Measurements from ENCODE around the gene SLC35C1. TPM values are rescaled to one million over a fixed set of nuclear protein-coding genes. Genes with fewer than 3 reads are reported as not detected.
A peak's percentile ranks its signal among the peaks of the same experiment; 100 is the strongest.

SLC35C1 gene
- total and polyA plus RNA-seq, 5 donors from 2014 or later = 8.1 to 18.4 (median 12.4) TPM

DNA sequence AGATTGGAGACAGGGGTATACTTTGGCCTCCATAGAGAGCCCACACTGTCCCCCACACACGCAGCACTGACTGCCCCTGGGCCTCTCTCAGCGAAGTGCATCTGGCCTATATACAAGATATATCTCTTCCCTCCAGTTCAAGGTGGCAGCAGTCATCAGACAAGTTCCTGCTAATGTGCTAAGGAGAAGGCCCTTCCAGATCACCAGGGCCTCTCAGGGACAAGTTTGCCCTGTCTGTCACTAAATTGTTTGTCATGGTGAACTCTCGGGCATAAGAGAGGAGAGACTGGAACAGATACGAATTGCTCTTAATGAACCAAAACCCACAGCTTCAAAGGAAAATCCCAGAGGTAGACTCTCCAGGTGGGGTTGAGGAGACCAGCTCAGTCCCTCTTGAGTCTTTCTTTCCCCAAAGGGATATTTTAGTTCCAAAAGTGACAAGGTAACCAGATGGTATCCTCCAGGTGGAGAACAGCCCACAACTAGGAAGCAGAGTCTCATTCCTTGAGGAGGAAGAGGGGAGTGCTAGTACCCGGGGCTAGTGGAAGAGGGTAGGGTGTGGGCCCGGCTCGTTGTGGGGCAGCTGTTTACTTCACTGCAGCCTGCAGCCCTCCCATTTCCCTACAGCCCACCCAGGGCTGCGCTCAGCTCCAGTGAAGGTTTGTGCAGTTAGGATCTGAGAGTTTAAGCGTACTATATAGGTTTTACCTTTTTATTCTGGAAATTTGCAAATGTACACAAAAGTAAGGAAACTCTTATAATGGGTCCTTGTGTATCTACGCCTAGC is 2.2 kb upstream of the SLC35C1 start:
- peaks cover 36% of the 10 kb centered on the region for H3K4me1 ChIP-seq (ENCODE audit: control insufficient read depth, insufficient read depth, low read length, poor library complexity, severe bottlenecking)
- H3K9me3 Mint-ChIP-seq = peaks cover 0 to 2% (median 0%) of the 10 kb centered on the region in 7 donors
- no peak overlapping the region for H3K27ac ChIP-seq (ENCODE audit: insufficient read depth, low read length, poor library complexity, severe bottlenecking)
- H3K27me3 ChIP-seq (ENCODE audit: control insufficient read depth, insufficient read depth, low read length) = no peaks in the 10 kb centered on the region
- H3K9me3 ChIP-seq (ENCODE audit: control insufficient read depth in 2 of 2, low read length in 2 of 2) = no peaks in the 10 kb centered on the region
- no peak for DNase-seq
- peak overlapping the region; percentile 72 to 99 (median 82) for H3K4me3 Mint-ChIP-seq
- peaks cover 5% of the 10 kb centered on the region for H3K27me3 Mint-ChIP-seq
- H3K27ac Mint-ChIP-seq = peak overlapping the region in 1 of 3 donors; percentile 83
- H3K4me3 ChIP-seq (ENCODE audit: low read depth, low read length) = no peak overlapping the region
- no peak for ATAC-seq (ENCODE audit: low read depth in 2 of 2)
- H3K36me3 Mint-ChIP-seq = peaks cover 4% of the 10 kb centered on the region
- H3K4me1 Mint-ChIP-seq = peaks cover 0 to 35% (median 18%) of the 10 kb centered on the region in 4 donors
- peaks cover 3% of the 10 kb centered on the region for H3K36me3 ChIP-seq (ENCODE audit: control insufficient read depth, insufficient read depth, low read length)

DNA sequence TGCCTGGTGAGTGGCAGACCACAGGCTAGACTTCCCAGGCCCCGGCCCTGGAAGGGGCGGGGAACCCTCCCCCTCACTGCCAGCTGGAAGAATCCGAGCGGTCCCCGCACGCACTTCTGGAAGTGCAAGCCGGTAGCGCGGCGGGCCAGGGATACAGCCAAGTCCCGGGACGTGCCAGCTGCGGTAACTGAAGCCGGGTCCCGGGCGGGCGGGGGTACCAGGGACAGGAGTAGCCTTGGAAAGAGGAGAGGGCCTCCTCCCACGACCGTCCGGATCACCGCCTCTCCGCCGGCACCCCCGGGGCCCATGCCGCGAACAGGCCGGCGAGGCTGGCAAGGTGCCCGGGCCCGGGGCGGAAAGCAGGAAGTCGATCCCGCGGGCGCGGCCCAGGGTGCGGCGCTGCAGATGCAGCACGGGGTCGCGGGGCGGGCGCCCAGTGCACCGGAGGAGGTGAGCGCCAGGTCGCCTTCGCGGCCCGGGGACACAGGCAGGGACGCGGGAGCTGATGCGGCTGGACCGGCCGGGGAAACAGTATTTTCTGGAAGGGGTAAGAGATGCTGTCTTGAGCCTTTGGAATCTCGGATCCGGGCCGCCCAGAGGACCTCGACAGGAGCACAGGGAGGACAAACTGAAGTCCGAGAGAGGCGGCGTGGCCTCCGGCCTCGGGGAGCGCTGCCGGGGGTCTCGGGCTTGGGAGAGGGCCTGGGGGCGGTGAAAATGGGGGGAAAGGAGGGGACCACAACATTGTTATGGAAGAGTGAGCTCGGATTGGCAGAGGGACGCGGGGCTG is 783 bp upstream of the SLC35C1 start:
- H3K9me3 Mint-ChIP-seq = peaks cover 0 to 2% (median 0%) of the 10 kb centered on the region in 7 donors
- H3K27me3 Mint-ChIP-seq = no peaks in the 10 kb centered on the region
- H3K27ac ChIP-seq (ENCODE audit: insufficient read depth, low read length, poor library complexity, severe bottlenecking) = peak overlapping the region; percentile 82
- no peaks in the 10 kb centered on the region for H3K27me3 ChIP-seq (ENCODE audit: control insufficient read depth, insufficient read depth, low read length)
- H3K9me3 ChIP-seq (ENCODE audit: control insufficient read depth in 2 of 2, low read length in 2 of 2) = no peaks in the 10 kb centered on the region
- peak overlapping the region; percentile 91 to 99 (median 96) for H3K4me3 Mint-ChIP-seq
- ATAC-seq (ENCODE audit: low read depth in 2 of 2) (peak; percentile 21 to 26), DNase-seq (peak; percentile 56 to 79 (median 59))
- H3K4me1 Mint-ChIP-seq = peaks cover under 1 to 49% (median 29%) of the 10 kb centered on the region in 4 donors
- H3K27ac Mint-ChIP-seq = peak overlapping the region; percentile 85 to 90 (median 86)
- H3K36me3 Mint-ChIP-seq = peaks cover 4% of the 10 kb centered on the region
- H3K36me3 ChIP-seq (ENCODE audit: control insufficient read depth, insufficient read depth, low read length) = peaks cover 3% of the 10 kb centered on the region
- peak overlapping the region; percentile 44 for H3K4me3 ChIP-seq (ENCODE audit: low read depth, low read length)
- peaks cover 46% of the 10 kb centered on the region for H3K4me1 ChIP-seq (ENCODE audit: control insufficient read depth, insufficient read depth, low read length, poor library complexity, severe bottlenecking)

DNA sequence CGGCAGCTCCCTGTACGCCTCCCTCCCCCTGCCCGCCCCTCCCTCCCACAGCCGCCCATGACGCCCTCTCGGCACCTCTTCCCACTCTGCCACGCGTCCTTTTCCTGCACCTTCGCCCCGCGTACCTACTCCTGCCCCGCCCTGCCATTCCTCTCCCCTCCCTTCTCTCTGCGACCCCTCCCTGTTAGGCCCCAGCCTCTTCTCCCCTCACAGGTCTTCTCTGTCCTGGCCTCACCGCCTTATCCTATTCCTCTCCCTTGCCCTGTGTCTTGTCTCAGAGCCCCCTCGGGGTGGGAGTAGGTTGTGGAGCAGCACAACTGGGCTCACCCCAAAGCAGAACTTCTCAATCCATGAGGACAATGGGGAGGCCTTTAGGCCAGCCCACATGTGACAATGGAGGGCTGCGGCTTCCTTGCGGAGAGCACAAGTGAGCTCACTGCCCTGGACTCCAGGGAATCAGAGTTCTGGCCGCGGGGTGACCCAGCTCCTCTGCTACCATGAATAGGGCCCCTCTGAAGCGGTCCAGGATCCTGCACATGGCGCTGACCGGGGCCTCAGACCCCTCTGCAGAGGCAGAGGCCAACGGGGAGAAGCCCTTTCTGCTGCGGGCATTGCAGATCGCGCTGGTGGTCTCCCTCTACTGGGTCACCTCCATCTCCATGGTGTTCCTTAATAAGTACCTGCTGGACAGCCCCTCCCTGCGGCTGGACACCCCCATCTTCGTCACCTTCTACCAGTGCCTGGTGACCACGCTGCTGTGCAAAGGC is 539 bp downstream of the SLC35C1 start:
- H3K36me3 ChIP-seq (ENCODE audit: control insufficient read depth, insufficient read depth, low read length) = peaks cover 6% of the 10 kb centered on the region
- H3K36me3 Mint-ChIP-seq = peaks cover 12% of the 10 kb centered on the region
- peak in 1 of 3 donors; percentile 22 for DNase-seq
- peak overlapping the region; percentile 78 for H3K4me3 ChIP-seq (ENCODE audit: low read depth, low read length)
- H3K27me3 Mint-ChIP-seq = no peaks in the 10 kb centered on the region
- no peaks in the 10 kb centered on the region for H3K27me3 ChIP-seq (ENCODE audit: control insufficient read depth, insufficient read depth, low read length)
- peak overlapping the region; percentile 91 to 99 (median 96) for H3K4me3 Mint-ChIP-seq
- H3K4me1 Mint-ChIP-seq = peaks cover 10 to 62% (median 36%) of the 10 kb centered on the region in 4 donors
- H3K27ac Mint-ChIP-seq = peak overlapping the region in 2 of 3 donors; percentile 86 to 92
- peak; percentile 10 to 21 for ATAC-seq (ENCODE audit: low read depth in 2 of 2)
- H3K27ac ChIP-seq (ENCODE audit: insufficient read depth, low read length, poor library complexity, severe bottlenecking) = peak overlapping the region; percentile 82
- peaks cover 0 to 2% (median 0%) of the 10 kb centered on the region in 7 donors for H3K9me3 Mint-ChIP-seq
- no peaks in the 10 kb centered on the region for H3K9me3 ChIP-seq (ENCODE audit: control insufficient read depth in 2 of 2, low read length in 2 of 2)
- peaks cover 46% of the 10 kb centered on the region for H3K4me1 ChIP-seq (ENCODE audit: control insufficient read depth, insufficient read depth, low read length, poor library complexity, severe bottlenecking)

DNA sequence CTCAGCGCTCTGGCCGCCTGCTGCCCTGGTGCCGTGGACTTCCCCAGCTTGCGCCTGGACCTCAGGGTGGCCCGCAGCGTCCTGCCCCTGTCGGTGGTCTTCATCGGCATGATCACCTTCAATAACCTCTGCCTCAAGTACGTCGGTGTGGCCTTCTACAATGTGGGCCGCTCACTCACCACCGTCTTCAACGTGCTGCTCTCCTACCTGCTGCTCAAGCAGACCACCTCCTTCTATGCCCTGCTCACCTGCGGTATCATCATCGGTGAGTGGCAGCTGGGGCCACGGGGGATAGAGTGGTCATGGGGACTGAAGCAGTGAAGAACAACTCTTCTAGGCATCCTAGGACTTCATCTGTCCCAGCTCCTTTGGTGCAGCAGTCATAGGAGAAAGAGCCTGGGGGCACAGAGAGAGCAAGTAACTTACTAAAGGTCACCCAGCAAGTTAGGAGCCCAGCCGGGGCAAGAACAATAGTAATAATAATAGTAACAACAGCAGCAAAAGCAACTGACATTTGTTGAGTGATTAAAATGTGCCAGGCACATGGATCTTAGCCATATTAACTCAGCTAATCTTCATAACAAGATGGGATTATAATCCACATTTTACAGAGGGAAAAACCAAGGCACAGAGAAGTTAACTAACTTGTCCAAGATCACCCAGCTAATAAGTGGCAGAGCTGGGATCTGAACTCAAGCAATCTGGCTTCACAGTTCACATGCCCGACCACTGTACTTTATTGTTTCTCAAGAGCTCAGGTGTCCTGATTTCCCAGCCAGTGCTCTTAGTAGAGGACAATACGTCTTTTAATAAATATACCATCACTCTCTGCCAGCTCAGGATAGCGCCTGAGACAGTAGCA is 1.4 kb downstream of the SLC35C1 start:
- ATAC-seq (ENCODE audit: low read depth in 2 of 2) (no peak), DNase-seq (no peak)
- Histone ChIP-seq H3K27me3 (ENCODE audit: control insufficient read depth, insufficient read depth, low read length) (no peaks in the 10 kb centered on the region), H3K4me1 (ENCODE audit: control insufficient read depth, insufficient read depth, low read length, poor library complexity, severe bottlenecking) (peaks cover 46% of the 10 kb centered on the region), H3K4me3 (ENCODE audit: low read depth, low read length) (peak overlapping the region; percentile 78), H3K36me3 (ENCODE audit: control insufficient read depth, insufficient read depth, low read length) (peaks cover 13% of the 10 kb centered on the region), H3K27ac (ENCODE audit: insufficient read depth, low read length, poor library complexity, severe bottlenecking) (no peak overlapping the region), H3K9me3 (ENCODE audit: control insufficient read depth in 2 of 2, low read length in 2 of 2) (no peaks in the 10 kb centered on the region)
- Mint-ChIP-seq H3K4me1 (peaks cover 10 to 61% (median 36%) of the 10 kb centered on the region in 4 donors), H3K4me3 (peak overlapping the region; percentile 91 to 99 (median 96)), H3K36me3 (peaks cover 12% of the 10 kb centered on the region), H3K27ac (peak overlapping the region in 2 of 3 donors; percentile 79 to 92), H3K27me3 (no peaks in the 10 kb centered on the region), H3K9me3 (no peaks in the 10 kb centered on the region)

DNA sequence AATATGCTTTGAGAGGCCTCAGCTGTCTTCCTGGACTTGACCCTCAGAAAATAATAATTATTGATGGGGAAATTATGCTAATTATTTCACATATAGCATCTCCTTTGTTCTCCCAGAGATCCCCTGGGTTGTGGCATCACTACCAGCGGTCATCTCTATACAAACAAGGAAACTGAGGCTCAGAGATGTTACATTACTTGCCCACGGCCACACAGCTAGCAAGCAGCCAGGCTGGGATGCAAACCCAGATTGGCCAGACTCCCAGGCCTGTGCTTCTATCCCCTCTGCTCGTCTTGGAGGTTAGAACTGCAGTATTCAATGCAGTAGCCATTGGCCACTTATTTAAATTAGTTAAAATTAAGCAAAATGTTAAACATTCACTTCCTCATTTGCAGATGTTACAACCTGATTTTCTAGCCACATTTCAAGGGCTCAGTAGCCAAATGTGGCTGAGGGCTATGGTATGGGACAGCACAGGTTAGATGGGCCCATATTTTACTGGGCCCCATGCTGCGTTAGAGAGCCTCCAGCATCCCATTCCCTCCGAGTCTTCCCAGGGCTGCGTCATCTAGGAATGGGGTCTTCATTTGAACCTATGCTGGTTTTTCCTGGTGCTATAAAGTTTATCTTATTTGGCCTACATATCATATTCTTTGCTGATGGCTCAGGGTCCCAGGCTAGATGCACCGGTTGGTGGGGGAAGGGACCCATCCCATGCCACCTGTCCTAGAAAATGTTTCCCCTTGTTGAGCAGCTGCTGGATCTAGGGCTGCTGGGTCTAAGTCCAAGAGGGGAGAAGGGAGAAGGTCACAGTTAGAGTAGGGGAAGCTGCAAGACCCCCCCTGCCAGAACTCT is 2.2 kb downstream of the SLC35C1 start:
- H3K4me3 ChIP-seq (ENCODE audit: low read depth, low read length) = peak overlapping the region; percentile 78
- H3K27ac Mint-ChIP-seq = peak overlapping the region in 1 of 3 donors; percentile 31
- H3K4me1 Mint-ChIP-seq = peaks cover 10 to 54% (median 36%) of the 10 kb centered on the region in 4 donors

DNA sequence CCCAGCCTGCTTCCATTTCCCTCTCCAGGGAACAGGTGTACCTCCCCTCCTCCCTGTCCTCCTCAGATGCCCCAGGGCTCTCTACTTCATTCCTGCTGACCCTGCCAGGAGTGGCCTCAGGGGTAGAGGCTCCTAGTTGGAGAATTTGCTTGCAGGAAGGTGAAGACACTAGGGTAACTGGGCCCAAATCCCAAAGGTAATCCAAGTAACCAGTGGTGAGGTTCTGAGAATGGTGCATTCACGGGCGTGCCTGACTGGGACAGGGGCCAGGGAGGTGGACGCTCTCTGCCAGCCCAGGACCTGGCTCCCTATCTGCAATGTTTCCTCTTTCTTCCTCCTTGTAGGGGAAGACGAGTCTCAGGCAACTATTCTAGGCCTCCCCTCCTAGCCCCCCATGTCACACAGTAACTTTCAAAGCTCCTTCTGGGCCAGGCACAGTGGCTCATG is 2.9 kb downstream of the SLC35C1 start:
- ATAC-seq (ENCODE audit: low read depth in 2 of 2) = no peak

More for the DNA sequence above, 2.2 kb downstream of the SLC35C1 start:
- Histone ChIP-seq H3K27ac (ENCODE audit: insufficient read depth, low read length, poor library complexity, severe bottlenecking) (no peak overlapping the region), H3K27me3 (ENCODE audit: control insufficient read depth, insufficient read depth, low read length) (no peaks in the 10 kb centered on the region), H3K9me3 (ENCODE audit: control insufficient read depth in 2 of 2, low read length in 2 of 2) (no peaks in the 10 kb centered on the region), H3K4me1 (ENCODE audit: control insufficient read depth, insufficient read depth, low read length, poor library complexity, severe bottlenecking) (peaks cover 46% of the 10 kb centered on the region), H3K36me3 (ENCODE audit: control insufficient read depth, insufficient read depth, low read length) (peaks cover 20% of the 10 kb centered on the region)
- H3K9me3 Mint-ChIP-seq = no peaks in the 10 kb centered on the region
- H3K36me3 Mint-ChIP-seq = peaks cover 12% of the 10 kb centered on the region
- peak overlapping the region; percentile 91 to 99 (median 96) for H3K4me3 Mint-ChIP-seq
- ATAC-seq (ENCODE audit: low read depth in 2 of 2) (no peak), DNase-seq (no peak)
- no peaks in the 10 kb centered on the region for H3K27me3 Mint-ChIP-seq

More for the DNA sequence above, 2.9 kb downstream of the SLC35C1 start:
- DNase-seq = no peak
- Histone ChIP-seq H3K27me3 (ENCODE audit: control insufficient read depth, insufficient read depth, low read length) (no peaks in the 10 kb centered on the region), H3K4me3 (ENCODE audit: low read depth, low read length) (no peak overlapping the region), H3K27ac (ENCODE audit: insufficient read depth, low read length, poor library complexity, severe bottlenecking) (no peak overlapping the region), H3K36me3 (ENCODE audit: control insufficient read depth, insufficient read depth, low read length) (peaks cover 20% of the 10 kb centered on the region), H3K4me1 (ENCODE audit: control insufficient read depth, insufficient read depth, low read length, poor library complexity, severe bottlenecking) (peaks cover 46% of the 10 kb centered on the region), H3K9me3 (ENCODE audit: control insufficient read depth in 2 of 2, low read length in 2 of 2) (no peaks in the 10 kb centered on the region)
- peak overlapping the region in 1 of 3 donors; percentile 31 for H3K27ac Mint-ChIP-seq
- H3K4me1 Mint-ChIP-seq = peaks cover 10 to 54% (median 36%) of the 10 kb centered on the region in 4 donors
- H3K4me3 Mint-ChIP-seq = peak overlapping the region; percentile 48 to 99 (median 90)
- no peaks in the 10 kb centered on the region for H3K27me3 Mint-ChIP-seq
- peaks cover 12% of the 10 kb centered on the region for H3K36me3 Mint-ChIP-seq
- H3K9me3 Mint-ChIP-seq = no peaks in the 10 kb centered on the region
